ENCODE measurements around the gene TOE1. TPM values are rescaled to one million over a fixed set of nuclear protein-coding genes. Genes with fewer than 3 reads are reported as not detected.

TOE1 gene
- polyA plus RNA-seq, 1 donor from 2014 or later: 18.6 TPM

DNA sequence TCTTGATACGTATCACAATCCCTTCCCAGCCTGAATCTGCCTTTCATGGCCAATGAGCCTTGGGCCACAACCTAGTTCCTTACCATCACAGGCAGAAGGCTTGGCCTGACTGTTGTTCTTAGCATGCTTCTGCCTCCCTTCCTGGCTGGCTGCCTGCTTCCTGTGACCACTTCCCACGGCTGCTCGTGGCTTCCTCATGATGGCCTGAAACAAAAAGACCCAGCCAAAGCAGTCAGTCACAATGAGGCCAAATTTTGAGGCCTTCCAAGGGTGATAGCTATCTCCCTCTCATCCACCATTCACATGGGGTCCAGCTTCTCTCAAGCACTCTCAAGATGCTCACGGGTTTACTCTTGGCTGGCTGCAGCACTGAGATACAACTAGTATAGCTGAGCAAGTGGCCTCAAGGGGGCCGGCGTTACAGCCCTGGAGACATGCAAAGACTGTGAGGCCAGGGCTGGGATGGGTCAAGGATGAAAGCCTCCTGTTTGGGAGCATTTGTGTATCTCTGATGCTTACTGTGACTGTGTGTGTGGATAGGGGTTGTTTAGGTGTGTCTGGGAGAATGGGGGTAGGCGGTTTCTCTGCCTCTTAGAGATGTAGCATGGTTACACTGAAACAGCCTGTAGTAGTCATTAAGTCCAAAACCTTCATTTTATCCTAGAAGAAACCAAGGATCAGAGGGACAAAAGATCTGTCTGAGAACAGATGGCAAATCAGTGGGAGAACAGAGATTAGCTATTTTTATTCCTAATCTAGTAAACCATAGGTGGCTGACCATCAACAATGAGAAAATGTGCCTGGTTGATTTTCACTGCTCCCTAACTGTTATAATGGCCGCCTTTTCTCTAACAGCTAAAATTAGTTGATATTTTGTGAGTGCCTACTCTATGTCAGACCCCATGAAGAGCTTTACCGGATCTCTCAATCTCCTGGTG is 5.4 kb upstream of the TOE1 start:
- Mint-ChIP-seq H3K36me3 (peaks cover 5% of the 10 kb centered on the region), H3K4me3 (peak overlapping the region in 1 of 4 donors; percentile 74), H3K4me1 (peaks cover 8 to 28% (median 17%) of the 10 kb centered on the region in 3 donors), H3K9me3 (no peaks in the 10 kb centered on the region), H3K27ac (peak overlapping the region in 2 of 3 donors; percentile 18 to 81), H3K27me3 (no peaks in the 10 kb centered on the region)

DNA sequence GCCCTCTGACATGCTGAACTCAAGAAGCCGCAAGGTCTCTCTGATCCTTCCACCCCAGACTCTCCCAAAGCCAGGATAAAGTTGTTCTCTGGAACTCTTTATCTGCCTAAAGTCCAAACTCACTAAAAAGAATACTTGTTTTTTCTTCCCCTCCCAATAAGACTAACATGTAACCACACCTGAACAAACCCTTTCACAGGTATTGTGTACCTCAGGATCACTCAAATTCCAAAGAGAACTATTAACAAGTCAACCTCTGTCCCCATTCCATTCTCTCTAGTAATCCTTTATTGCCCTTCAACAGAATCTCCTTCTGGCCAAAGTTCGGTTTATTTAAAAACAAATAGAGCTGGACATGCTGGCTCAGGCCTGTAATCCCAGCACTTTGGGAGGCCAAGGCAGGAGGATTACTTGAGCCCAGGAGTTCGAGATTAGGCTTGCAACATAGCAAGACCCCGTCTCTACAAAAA is 4.1 kb upstream of the TOE1 start:
- Mint-ChIP-seq H3K4me1 (peaks cover 15 to 36% (median 23%) of the 10 kb centered on the region in 3 donors), H3K36me3 (peaks cover 2% of the 10 kb centered on the region), H3K4me3 (peak overlapping the region in 1 of 4 donors; percentile 77), H3K27me3 (no peaks in the 10 kb centered on the region), H3K9me3 (no peaks in the 10 kb centered on the region), H3K27ac (peak overlapping the region in 1 of 3 donors; percentile 61)

DNA sequence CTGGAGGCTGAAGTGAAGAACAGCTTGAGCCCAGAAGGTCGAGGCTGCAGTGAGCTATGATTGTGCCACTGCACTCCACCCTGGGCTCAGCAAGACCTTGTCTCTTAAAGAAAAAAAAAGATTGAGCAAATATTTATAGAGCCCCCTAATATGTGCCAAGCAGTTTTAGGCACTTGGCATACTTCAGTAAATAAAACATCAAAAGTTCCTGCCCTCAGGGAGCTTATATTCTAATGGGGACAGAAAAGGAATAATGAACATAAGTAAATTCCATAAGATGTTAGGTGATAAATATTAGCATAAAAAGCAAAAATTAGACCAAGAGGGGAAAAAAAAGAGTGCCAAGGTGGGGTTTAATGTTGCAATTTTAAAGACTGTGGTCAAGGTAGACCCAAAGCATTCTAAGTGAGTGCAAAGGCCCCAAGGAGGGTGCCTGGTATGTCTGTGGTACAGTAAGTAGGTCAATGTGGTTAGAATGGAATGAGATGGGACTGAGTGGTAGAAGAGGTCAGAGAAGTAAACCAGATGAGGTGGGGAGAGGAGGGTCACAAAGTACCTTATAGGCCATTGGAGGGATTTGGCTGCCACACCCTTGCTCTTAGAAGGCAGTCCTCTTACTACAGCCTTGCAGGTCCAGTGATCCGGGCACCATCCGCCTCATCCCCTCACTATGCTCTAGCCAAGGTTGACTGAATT is 2.2 kb upstream of the TOE1 start:
- H3K4me1 Mint-ChIP-seq: peaks cover 16 to 38% (median 36%) of the 10 kb centered on the region in 3 donors
- H3K27ac Mint-ChIP-seq: peak overlapping the region in 2 of 3 donors; percentile 81 to 98
- no peaks in the 10 kb centered on the region for H3K27me3 Mint-ChIP-seq
- peak overlapping the region; percentile 1 to 100 (median 52) for H3K4me3 Mint-ChIP-seq
- H3K36me3 Mint-ChIP-seq: peaks cover 2% of the 10 kb centered on the region
- H3K9me3 Mint-ChIP-seq: no peaks in the 10 kb centered on the region

DNA sequence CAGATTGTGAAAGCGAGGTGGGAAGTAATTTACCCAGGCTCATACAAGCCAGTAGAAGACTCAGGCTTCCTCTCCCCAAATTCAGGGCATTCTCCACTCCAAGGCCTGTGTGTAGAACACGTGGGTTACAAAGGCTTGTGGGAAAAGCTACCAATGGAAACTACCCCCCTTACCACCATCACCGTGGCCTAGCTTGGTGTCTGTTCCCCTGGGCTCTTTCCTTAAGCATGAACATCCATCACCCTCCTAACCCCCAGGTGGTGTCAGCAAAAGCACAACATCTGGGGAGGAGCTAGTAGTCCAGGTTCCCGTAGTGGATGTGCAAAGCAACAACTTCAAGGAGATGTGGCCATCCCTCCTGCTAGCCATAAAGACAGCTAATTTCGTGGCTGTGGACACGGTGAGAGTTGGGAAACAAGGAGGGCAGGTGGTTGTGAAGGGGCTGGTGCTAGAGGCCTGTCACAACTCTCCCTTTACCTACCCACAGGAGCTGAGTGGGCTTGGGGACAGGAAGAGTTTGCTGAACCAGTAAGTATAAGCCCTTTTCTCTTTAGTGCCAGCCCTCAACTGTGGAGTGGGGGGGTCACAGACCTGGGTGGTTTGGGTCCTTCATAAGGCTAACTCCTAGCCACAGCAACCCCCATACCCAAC is 971 bp downstream of the TOE1 start:
- H3K27ac Mint-ChIP-seq: peak overlapping the region; percentile 96 to 99 (median 98)
- peaks cover 16 to 29% (median 29%) of the 10 kb centered on the region in 3 donors for H3K4me1 Mint-ChIP-seq
- H3K9me3 Mint-ChIP-seq: no peaks in the 10 kb centered on the region
- H3K27me3 Mint-ChIP-seq: no peaks in the 10 kb centered on the region
- peak overlapping the region; percentile 99 to 100 (median 100) for H3K4me3 Mint-ChIP-seq
- peaks cover 2% of the 10 kb centered on the region for H3K36me3 Mint-ChIP-seq

DNA sequence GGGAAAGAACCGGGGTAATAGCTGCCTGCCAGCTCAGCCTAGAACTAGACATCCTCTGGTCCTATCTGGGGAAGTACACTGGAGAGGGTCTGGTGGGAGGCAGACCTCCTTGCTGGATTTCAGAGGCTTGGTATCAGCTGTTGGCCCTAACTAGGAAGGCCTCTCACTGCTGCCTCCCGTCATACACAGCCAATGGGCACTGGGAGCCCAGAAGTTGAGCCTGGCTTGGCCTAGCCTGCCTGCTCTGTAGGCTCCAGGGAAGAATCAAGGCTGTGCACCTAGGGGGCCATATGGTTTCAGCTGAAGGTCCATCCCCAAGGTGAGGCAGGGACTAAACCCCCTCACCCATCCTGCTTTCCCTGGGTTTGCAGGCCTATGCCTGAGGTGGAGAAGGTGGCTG is 4.5 kb downstream of the TOE1 start:
- Mint-ChIP-seq H3K9me3 (no peaks in the 10 kb centered on the region), H3K36me3 (no peaks in the 10 kb centered on the region), H3K4me1 (peaks cover 8 to 21% (median 9%) of the 10 kb centered on the region in 3 donors), H3K27me3 (no peaks in the 10 kb centered on the region), H3K27ac (peak overlapping the region in 1 of 3 donors; percentile 43), H3K4me3 (peak overlapping the region in 1 of 4 donors; percentile 46)

DNA sequence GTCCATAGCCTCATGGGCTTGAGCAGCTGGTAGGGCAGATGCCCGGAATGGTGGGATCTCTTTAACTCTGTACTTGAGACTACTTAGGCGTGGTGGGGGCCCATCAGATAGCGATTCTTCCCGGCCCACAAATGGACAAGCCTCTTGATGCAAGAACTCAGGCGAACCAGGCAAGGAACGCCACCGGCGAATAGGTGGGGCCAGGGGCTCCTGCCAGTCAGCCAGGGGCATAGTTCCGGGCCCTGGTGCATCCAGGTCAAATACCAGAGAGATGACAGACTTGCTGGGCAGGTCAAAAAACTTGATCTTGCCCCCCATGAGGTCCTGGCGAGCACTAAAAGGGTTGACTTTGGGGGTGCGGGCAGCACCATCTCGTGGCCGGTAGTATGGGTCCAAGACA is 5.0 kb downstream of the TOE1 start:
- H3K36me3 Mint-ChIP-seq: no peaks in the 10 kb centered on the region
- peak overlapping the region in 2 of 4 donors; percentile 57 to 58 for H3K4me3 Mint-ChIP-seq
- no peaks in the 10 kb centered on the region for H3K27me3 Mint-ChIP-seq
- H3K4me1 Mint-ChIP-seq: peaks cover 5 to 18% (median 6%) of the 10 kb centered on the region in 3 donors
- H3K9me3 Mint-ChIP-seq: no peaks in the 10 kb centered on the region
- H3K27ac Mint-ChIP-seq: peak overlapping the region in 2 of 3 donors; percentile 43 to 59

DNA sequence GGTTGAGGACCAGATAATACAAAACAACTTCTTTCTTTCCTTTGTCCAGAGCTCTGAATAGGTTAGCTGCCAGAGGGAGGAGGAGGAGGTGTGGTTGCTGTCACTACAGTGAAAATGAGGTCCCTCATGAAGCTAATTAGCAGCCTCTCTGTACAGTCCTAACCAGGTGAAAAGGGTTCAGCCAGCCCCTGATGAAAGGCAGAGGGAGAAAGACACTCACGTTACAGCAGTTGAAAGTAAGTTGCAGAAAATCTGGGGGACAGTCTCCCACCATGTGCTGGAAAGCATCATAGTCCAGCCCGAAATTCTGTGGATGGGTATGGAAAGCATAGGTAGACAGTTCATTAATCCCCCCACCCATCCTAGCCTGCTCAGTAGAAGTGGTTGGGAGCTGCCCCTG is 6.5 kb downstream of the TOE1 start:
- Mint-ChIP-seq H3K9me3 (no peaks in the 10 kb centered on the region), H3K36me3 (no peaks in the 10 kb centered on the region), H3K4me3 (no peak overlapping the region), H3K4me1 (peaks cover 0 to 9% (median 0%) of the 10 kb centered on the region in 3 donors), H3K27me3 (no peaks in the 10 kb centered on the region), H3K27ac (peak overlapping the region in 2 of 3 donors; percentile 39 to 83)

DNA sequence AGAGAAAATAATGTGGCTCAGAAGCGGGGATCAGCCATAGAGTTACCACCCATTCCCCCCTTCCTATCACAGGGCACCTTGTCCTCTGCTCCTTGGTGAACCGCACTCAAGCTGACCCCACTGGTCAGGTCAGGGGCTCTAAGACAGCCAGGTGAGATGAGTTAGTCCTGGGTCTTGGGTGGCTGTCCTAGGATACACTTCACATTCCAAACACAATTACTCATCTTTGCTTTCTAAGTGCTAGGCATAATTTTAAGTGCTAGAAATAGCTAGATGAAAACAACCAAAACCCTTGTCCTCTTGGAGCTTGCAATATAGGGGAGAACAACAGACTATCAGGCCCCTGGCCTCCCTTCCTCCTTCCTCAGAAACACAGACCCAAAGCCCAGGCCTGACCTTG is 8.1 kb downstream of the TOE1 start:
- Mint-ChIP-seq H3K9me3 (no peaks in the 10 kb centered on the region), H3K4me1 (no peaks in the 10 kb centered on the region), H3K36me3 (no peaks in the 10 kb centered on the region), H3K27ac (peak overlapping the region in 1 of 3 donors; percentile 59), H3K27me3 (no peaks in the 10 kb centered on the region), H3K4me3 (peak overlapping the region in 1 of 4 donors; percentile 26)

DNA sequence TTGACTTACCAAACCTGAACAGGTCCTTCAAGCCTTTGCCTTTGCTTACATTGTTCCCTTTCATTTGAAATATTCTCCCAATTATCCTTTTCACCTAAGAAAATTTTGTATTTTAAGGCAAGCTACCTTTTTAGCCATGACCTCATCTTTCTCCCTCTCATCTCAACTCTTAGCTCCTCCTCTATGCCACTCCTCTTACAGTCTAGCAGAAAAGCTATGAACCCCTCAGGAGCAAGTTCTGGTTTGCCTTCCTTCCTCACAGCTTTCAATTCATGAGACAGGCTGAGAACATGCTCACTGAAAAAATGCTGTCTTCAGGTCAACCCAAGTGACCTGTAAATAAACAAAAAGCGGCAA is 8.6 kb downstream of the TOE1 start:
- no peaks in the 10 kb centered on the region for H3K9me3 Mint-ChIP-seq
- H3K4me1 Mint-ChIP-seq: no peaks in the 10 kb centered on the region
- no peak overlapping the region for H3K4me3 Mint-ChIP-seq
- H3K27ac Mint-ChIP-seq: no peak overlapping the region
- H3K36me3 Mint-ChIP-seq: no peaks in the 10 kb centered on the region
- no peaks in the 10 kb centered on the region for H3K27me3 Mint-ChIP-seq

DNA sequence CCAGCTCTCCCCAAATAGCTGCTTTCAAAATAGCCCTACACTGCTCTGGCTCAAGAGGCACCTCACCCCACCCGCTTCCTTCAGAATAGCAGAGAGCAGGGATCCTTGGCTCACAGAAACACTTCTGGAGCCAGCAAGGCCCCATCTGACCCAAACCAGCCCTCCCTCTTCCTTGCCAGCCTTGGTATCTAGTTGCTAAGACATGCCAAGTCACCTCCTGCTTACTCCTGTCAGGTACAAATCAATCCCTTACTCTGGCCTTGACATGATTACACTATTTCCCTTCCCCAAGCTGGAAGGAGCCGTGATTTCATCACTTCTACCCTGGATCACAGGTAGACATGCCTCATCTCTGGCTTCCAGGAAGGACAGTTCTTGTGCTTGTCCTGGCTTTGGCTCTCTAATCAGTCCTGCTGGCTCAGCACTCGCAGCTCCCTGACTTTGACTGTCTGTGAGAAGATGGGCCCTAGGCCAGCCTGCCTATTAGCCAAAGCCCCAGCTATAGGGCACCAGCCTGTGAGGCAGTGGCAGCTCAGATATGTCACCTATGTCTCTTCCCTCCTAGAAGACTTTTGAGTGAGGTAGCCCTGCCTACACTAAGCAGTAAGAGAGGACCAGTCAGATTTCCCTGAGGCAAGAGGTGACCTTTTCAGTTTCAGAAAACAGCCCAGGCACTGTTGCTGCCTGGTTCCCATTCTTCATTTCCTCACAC is 9.2 kb downstream of the TOE1 start:
- Mint-ChIP-seq H3K27me3 (no peaks in the 10 kb centered on the region), H3K9me3 (no peaks in the 10 kb centered on the region), H3K27ac (peak overlapping the region in 1 of 3 donors; percentile 32), H3K36me3 (no peaks in the 10 kb centered on the region), H3K4me1 (no peaks in the 10 kb centered on the region), H3K4me3 (no peak overlapping the region)

DNA sequence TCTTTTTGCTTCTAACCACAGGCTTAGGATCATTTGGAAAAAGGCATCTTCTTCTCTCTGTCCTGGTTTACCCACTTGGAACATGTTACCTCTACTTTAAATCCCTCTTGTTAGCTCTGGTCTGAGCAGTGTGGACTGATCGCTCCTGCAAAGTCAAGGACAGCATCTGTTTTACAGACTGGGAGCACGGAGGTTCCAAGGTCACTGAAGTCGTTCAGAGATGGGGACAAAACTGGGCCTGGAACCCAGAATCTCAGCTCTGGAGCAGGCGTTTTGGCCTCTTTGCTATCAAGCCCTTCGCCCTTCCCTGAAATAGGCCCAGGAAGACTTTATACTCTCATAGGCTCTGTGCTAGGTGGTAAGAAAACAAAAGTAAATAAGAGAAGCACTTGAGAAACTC is 11.5 kb downstream of the TOE1 start:
- Mint-ChIP-seq H3K27ac (no peak overlapping the region), H3K27me3 (no peaks in the 10 kb centered on the region), H3K36me3 (peaks cover 4% of the 10 kb centered on the region), H3K4me3 (no peak overlapping the region), H3K4me1 (peaks cover 0 to 3% (median 0%) of the 10 kb centered on the region in 3 donors), H3K9me3 (no peaks in the 10 kb centered on the region)

DNA sequence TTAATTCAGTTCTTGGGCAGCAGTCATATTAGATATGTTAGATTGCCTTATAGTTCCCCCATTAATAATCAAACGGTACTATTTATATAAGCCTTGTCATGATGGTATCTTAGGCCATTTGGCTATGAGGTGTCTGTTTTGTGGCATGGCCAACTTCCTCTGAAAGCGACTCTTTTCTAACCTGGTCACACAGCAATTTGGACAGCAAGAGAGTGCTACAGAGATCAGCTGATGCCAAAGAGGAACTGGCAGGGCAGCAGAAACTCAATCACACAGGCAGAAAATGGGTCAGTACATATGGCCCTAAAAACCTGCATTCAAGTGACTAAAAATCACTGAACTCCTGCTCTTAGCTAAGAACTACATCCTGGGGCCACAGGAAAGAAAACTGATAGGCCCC is 13.7 kb downstream of the TOE1 start:
- Mint-ChIP-seq H3K4me3 (no peak overlapping the region), H3K9me3 (no peaks in the 10 kb centered on the region), H3K36me3 (peaks cover 4% of the 10 kb centered on the region), H3K27ac (no peak overlapping the region), H3K4me1 (peaks cover 0 to 5% (median 0%) of the 10 kb centered on the region in 3 donors), H3K27me3 (no peaks in the 10 kb centered on the region)

DNA sequence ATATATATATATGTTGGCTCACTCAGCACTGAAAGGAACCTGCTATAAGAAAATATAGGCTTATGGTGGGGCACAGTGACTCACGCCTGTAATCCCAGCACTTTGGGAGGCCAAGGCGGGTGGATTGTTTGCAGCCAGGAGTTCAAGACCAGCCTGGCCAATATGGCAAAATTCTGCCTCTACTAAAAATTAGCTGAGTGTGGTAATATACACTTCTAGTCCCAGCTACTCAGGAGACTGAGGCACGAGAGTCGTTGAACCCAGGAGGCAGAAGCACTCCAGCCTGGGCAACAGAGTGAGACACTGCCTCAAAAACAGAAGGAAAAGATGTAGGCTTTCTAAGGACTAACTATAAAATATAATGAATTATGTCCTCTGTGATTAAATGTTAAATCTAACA is 14.9 kb downstream of the TOE1 start:
- no peaks in the 10 kb centered on the region for H3K9me3 Mint-ChIP-seq
- peaks cover 4% of the 10 kb centered on the region for H3K36me3 Mint-ChIP-seq
- H3K27me3 Mint-ChIP-seq: no peaks in the 10 kb centered on the region
- no peak overlapping the region for H3K27ac Mint-ChIP-seq
- peaks cover 1 to 6% (median 3%) of the 10 kb centered on the region in 3 donors for H3K4me1 Mint-ChIP-seq
- H3K4me3 Mint-ChIP-seq: no peak overlapping the region

DNA sequence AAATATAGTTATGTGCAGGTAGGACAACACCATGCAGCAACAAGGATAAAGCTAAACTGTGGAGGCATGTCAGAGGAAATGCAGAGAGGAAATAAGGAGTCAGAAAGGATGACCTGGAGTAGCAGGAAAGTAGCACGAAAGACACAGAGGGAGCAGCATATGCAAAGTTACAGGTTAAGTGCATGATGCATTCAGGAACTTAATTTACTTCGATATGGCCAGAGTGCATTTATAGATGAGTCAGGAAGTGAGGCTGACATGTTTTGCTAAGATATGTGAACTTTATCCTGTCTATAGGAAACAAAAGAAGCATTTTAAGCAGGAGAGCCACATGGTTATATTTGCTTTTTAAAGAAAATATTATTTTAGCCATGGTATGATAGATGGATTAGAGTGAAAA is 15.7 kb downstream of the TOE1 start:
- Mint-ChIP-seq H3K4me1 (peaks cover 6 to 15% (median 9%) of the 10 kb centered on the region in 3 donors), H3K27ac (no peak overlapping the region), H3K4me3 (no peak overlapping the region), H3K9me3 (no peaks in the 10 kb centered on the region), H3K27me3 (no peaks in the 10 kb centered on the region), H3K36me3 (peaks cover 4% of the 10 kb centered on the region)
